Naive thymus-derived CD8-positive, alpha-beta T cell (primary cell): ENCODE results near the gene GLMP. TPM values are rescaled to one million over a fixed set of nuclear protein-coding genes. Genes with fewer than 3 reads are reported as not detected.
A peak's percentile ranks its signal among the peaks of the same experiment; 100 is the strongest.

ENCODE experiments used
- ATAC-seq, 2 donors: fragments of 150-1000 bp; cut with Tn5 transposase in 1 of 2; sonication (Bioruptor Pico), chemical (Tn5 transposase) in 1 of 2; 1 replicate in 1 of 2; 2 replicates in 1 of 2; pipeline ENCODE4 v1.10.0; 2021; ENCODE audit warnings: mild to moderate bottlenecking in 2 of 2, moderate library complexity in 2 of 2
- POLR2A ChIA-PET: fragments of 350-600 bp; sonication (Branson Sonifier 250); formaldehyde crosslinking; loops from one replicate; lab custom pipeline; 2021; ENCODE audit warnings: antibody characterized with exemption; lab: Charles Lee
- DNase-seq, 10 donors: peaks; one replicate each; pipeline versions ENCODE4 v3.0.0 to v3.0.0-alpha.2; 2020 to 2022
- H3K27ac Mint-ChIP-seq, 10 donors: one replicate each; pipeline ENCODE4 v1.8.0; 2020 to 2022; ENCODE audit warnings: mild to moderate bottlenecking in 10 of 10, mixed read lengths in 10 of 10, moderate library complexity in 4 of 10, inconsistent platforms in 1 of 10
- H3K27me3 Mint-ChIP-seq, 5 donors: one replicate each; pipeline ENCODE4 v1.8.0; 2021 to 2022; ENCODE audit warnings: mixed read lengths in 5 of 5
- H3K36me3 Mint-ChIP-seq, 3 donors: one replicate each; pipeline ENCODE4 v1.8.0; 2020 to 2022; ENCODE audit warnings: mixed read lengths in 3 of 3, mild to moderate bottlenecking in 2 of 3, inconsistent platforms in 1 of 3
- H3K4me1 Mint-ChIP-seq, 4 donors: one replicate each; pipeline ENCODE4 v1.8.0; 2021 to 2022; ENCODE audit warnings: mixed read lengths in 4 of 4
- H3K4me3 Mint-ChIP-seq, 10 donors: one replicate each; pipeline ENCODE4 v1.8.0; 2020 to 2022; ENCODE audit warnings: mild to moderate bottlenecking in 10 of 10, mixed read lengths in 10 of 10, moderate library complexity in 6 of 10, inconsistent platforms in 1 of 10
- H3K9me3 Mint-ChIP-seq, 9 donors: one replicate each; pipeline ENCODE4 v1.8.0; 2020 to 2022; ENCODE audit warnings: mixed read lengths in 9 of 9, mild to moderate bottlenecking in 3 of 9, inconsistent platforms in 1 of 9, moderate library complexity in 1 of 9
- polyA plus RNA-seq, 3 donors: library from polyadenylated mRNA; unstranded; fragments of 300-500 nt; fragmentation: Illumina TruSeq; gene quantifications; one replicate each; pipeline ENCODE4 v1.2.3, GENCODE V29; 2021
- total RNA-seq, 8 experiments: library from RNA in 2 of 8; stranded (reverse) in 2 of 8; gene quantifications; one replicate each; pipeline ENCODE4 v1.2.3 and lab custom pipeline; 2021 to 2026

The GLMP gene
- total and polyA plus RNA-seq, 5 experiments from 2014 or later: 12.1 to 23.3 (median 22.1) TPM

- Mint-ChIP-seq H3K36me3 (peaks cover 0 to 96% (median 38%) of the 10 kb centered on the region in 3 donors), H3K9me3 (no peaks in the 10 kb centered on the region), H3K27me3 (no peaks in the 10 kb centered on the region), H3K4me3 (no peak overlapping the region), H3K27ac (no peak overlapping the region), H3K4me1 (peaks cover 0 to 11% (median 1%) of the 10 kb centered on the region in 4 donors)
- DNase-seq (no peak), ATAC-seq (no peak)
- POLR2A ChIA-PET: no interaction called here
Observed at GRCh38 chr1:156266051-156266450, 29.4 kb downstream of the GLMP start.

GRCh38 chr1:156263288-156263655 lies 32.2 kb downstream of the GLMP start:
- no peak overlapping the region for H3K27ac Mint-ChIP-seq
- ATAC-seq (no peak), DNase-seq (peak in 1 of 10 donors; percentile 8)
- H3K9me3 Mint-ChIP-seq: no peaks in the 10 kb centered on the region
- H3K4me3 Mint-ChIP-seq: no peak overlapping the region
- H3K36me3 Mint-ChIP-seq: peaks cover 8 to 99% (median 39%) of the 10 kb centered on the region in 3 donors
- peaks cover 0 to 14% (median 3%) of the 10 kb centered on the region in 4 donors for H3K4me1 Mint-ChIP-seq
- POLR2A ChIA-PET: interaction anchor here (0.7 kb wide), 1 partner anchor 10 kb away, joined by 3 read pairs; no protein-coding TSS in a partner anchor
- H3K27me3 Mint-ChIP-seq: no peaks in the 10 kb centered on the region

DNA sequence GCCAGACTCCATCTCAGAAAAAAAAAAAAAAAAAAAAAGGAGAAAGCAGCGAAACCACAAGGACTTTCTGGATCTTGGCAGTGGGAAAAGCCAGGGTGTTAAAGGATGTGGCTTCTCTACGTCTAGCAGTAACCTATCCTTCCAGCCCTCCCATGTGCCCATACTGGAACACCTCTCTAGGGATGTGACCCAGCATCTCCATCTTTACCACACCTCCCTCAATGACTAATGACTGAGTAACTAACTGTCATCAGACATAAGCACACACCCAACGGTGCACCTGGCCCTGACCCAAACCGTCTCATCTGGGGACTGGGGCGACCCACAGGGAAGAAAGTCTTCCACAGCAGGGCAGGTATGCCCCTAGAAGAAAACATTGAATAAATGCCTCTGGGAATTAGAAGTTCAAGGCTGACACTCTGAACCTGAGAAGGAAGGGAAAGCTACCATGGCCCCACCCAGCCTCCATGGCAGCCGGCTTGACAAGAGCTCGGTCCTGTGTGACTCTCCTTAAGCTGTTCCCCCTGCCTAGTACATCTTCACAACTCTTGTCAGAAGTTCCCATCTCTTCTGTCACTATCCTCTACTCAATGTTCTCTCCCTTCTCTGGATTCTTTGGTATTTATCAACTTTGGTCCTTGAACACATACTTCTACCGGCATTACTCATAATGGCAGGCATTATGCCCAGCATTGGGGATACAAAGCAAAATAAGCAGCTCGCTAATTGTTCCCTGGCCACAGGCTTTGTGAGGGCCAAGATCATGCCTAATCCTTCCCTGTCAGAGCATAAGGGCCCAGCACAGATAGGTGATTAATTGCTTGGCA lies 32.8 kb downstream of the GLMP start:
- H3K27me3 Mint-ChIP-seq: no peaks in the 10 kb centered on the region
- no peak overlapping the region for H3K4me3 Mint-ChIP-seq
- POLR2A ChIA-PET: interaction anchor here (0.6 to 0.7 kb wide), 2 partner anchors 10 to 1699 kb away, joined by 3 read pairs; no protein-coding TSS in a partner anchor
- no peaks in the 10 kb centered on the region for H3K9me3 Mint-ChIP-seq
- peaks cover 8 to 99% (median 35%) of the 10 kb centered on the region in 3 donors for H3K36me3 Mint-ChIP-seq
- DNase-seq (peak in 1 of 10 donors; percentile 34), ATAC-seq (no peak)
- H3K4me1 Mint-ChIP-seq: peaks cover 2 to 14% (median 8%) of the 10 kb centered on the region in 4 donors
- H3K27ac Mint-ChIP-seq: peak overlapping the region in 3 of 10 donors; percentile 8 to 75 (median 41)

DNA sequence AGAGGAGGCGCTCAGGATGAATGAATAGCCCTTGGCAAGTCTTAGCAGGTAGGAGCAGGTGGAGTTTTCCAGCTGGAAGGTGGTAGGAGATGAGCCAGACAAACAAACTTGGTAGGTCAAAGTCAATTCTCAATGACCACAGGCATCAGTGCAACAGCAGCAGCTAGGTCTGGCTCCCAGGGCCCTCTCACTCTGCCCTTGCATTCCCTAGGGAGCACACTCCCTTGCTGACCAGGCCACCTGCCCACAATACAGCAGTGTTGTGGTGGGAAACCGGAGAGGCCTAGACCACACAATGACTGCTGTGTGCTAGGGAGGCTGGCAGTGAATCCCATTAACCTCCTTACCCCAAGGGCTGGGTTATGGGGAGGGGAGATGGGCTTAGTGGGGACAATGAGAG lies 34.6 kb downstream of the GLMP start:
- peaks cover 8 to 98% (median 23%) of the 10 kb centered on the region in 3 donors for H3K36me3 Mint-ChIP-seq
- no peak for ATAC-seq
- POLR2A ChIA-PET: interaction anchor here (0.9 kb wide), 1 partner anchor 10 kb away, joined by 3 read pairs; no protein-coding TSS in a partner anchor

DNA sequence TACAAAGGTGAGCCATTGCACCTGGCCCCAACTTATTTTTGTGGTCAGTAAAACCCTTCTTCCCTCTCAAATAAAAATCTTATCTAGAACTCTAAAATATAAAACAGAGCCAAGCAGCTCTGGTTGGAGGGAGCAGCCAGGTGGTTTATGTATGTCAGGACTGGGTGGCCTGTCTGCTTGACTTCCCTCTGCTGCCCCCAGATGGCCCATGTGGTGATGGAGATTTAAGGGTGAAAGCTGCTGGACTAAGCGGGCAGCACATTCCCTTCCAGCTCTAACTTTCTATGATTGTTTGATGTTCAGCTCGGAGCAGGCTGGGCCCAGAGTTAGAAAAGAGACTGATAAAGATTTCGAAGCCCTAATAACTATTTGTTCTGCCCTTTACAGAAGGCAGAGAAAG lies 35.7 kb downstream of the GLMP start:
- H3K36me3 Mint-ChIP-seq: peaks cover 8 to 90% (median 23%) of the 10 kb centered on the region in 3 donors
- no peak overlapping the region for H3K4me3 Mint-ChIP-seq
- POLR2A ChIA-PET: interaction anchor here (0.9 kb wide), 1 partner anchor 9 kb away, joined by 3 read pairs; no protein-coding TSS in a partner anchor
- peak overlapping the region in 1 of 10 donors; percentile 28 for H3K27ac Mint-ChIP-seq
- no peaks in the 10 kb centered on the region for H3K9me3 Mint-ChIP-seq
- DNase-seq (peak in 1 of 10 donors; percentile 8), ATAC-seq (no peak)
- H3K27me3 Mint-ChIP-seq: no peaks in the 10 kb centered on the region
- peaks cover 6 to 14% (median 9%) of the 10 kb centered on the region in 4 donors for H3K4me1 Mint-ChIP-seq

More for the DNA sequence above, 34.6 kb downstream of the GLMP start:
- Mint-ChIP-seq H3K9me3 (no peaks in the 10 kb centered on the region), H3K27me3 (no peaks in the 10 kb centered on the region), H3K27ac (peak overlapping the region in 5 of 10 donors; percentile 5 to 55 (median 47)), H3K4me1 (peaks cover 6 to 14% (median 10%) of the 10 kb centered on the region in 4 donors), H3K4me3 (no peak overlapping the region)
- peak in 1 of 10 donors; percentile 46 for DNase-seq

- DNase-seq (no peak), ATAC-seq (no peak)
- H3K9me3 Mint-ChIP-seq: no peaks in the 10 kb centered on the region
- no peak overlapping the region for H3K27ac Mint-ChIP-seq
- POLR2A ChIA-PET: no interaction called here
- H3K27me3 Mint-ChIP-seq: no peaks in the 10 kb centered on the region
- H3K4me1 Mint-ChIP-seq: peaks cover 6 to 14% (median 9%) of the 10 kb centered on the region in 4 donors
- no peak overlapping the region for H3K4me3 Mint-ChIP-seq
- peaks cover 8 to 88% (median 18%) of the 10 kb centered on the region in 3 donors for H3K36me3 Mint-ChIP-seq
Observed at GRCh38 chr1:156258859-156259258, 36.6 kb downstream of the GLMP start.

DNA sequence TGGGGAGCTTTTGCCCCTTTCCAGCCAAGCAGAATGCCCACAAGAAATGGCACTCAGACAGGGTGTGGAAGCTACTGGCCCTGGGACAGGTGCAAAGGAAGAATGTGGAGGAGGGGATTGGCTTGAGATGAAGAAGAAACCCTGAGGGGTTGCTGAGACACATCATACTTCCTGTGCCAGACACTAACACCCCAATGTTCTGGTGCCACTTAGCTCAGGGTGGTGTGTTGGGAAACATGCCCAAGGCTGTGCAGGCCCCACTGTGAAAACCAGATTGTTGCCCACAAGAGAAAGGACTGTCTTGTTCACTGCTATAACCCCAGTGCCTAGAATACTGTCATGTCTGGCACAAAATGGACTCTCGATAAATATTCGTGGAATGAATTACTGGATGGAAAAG lies 37.8 kb downstream of the GLMP start:
- no peaks in the 10 kb centered on the region for H3K9me3 Mint-ChIP-seq
- no peaks in the 10 kb centered on the region for H3K27me3 Mint-ChIP-seq
- peaks cover 8 to 88% (median 16%) of the 10 kb centered on the region in 3 donors for H3K36me3 Mint-ChIP-seq

DNA sequence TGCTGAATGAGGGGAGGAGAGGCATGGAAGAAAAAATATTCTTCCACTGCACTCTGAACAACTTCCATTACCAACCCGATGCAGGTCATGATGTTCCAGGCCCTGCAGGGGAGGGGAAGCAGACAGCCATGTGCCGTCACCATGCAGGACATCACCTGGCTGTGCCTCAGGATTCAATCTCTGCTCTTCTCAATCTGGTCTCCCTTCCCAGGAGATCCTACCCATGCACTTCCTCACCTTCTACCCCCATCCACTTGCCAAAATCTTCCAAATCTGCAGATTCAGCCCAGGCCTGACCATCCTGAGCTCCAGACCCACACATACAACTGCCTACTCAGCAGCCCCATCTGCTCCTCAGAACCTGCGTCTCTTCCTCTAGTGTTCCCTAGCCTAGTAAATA lies 41.8 kb downstream of the GLMP start:
- Mint-ChIP-seq H3K9me3 (no peaks in the 10 kb centered on the region), H3K36me3 (peaks cover 0 to 69% (median 5%) of the 10 kb centered on the region in 3 donors), H3K27me3 (no peaks in the 10 kb centered on the region), H3K4me3 (no peak overlapping the region), H3K4me1 (peaks cover 6 to 11% (median 8%) of the 10 kb centered on the region in 4 donors), H3K27ac (peak overlapping the region in 6 of 10 donors; percentile 11 to 86 (median 70))
- DNase-seq: no peak
- POLR2A ChIA-PET: interaction anchor here (0.7 kb wide), 1 partner anchor 364 kb away, joined by 3 read pairs; no protein-coding TSS in a partner anchor
- ATAC-seq: no peak

More for the DNA sequence above, 37.8 kb downstream of the GLMP start:
- H3K27ac Mint-ChIP-seq: peak overlapping the region in 6 of 10 donors; percentile 10 to 84 (median 62)
- POLR2A ChIA-PET: interaction anchor here (0.8 kb wide), 1 partner anchor 11 kb away, joined by 3 read pairs; no protein-coding TSS in a partner anchor
- ATAC-seq (no peak), DNase-seq (peak in 1 of 10 donors; percentile 10)
- peaks cover 6 to 14% (median 9%) of the 10 kb centered on the region in 4 donors for H3K4me1 Mint-ChIP-seq
- H3K4me3 Mint-ChIP-seq: peak overlapping the region in 1 of 10 donors; percentile 26

- H3K36me3 Mint-ChIP-seq: peaks cover 0 to 48% (median 0%) of the 10 kb centered on the region in 3 donors
- H3K27ac Mint-ChIP-seq: peak overlapping the region in 5 of 10 donors; percentile 10 to 74 (median 40)
- H3K27me3 Mint-ChIP-seq: no peaks in the 10 kb centered on the region
- DNase-seq (no peak), ATAC-seq (no peak)
- no peak overlapping the region for H3K4me3 Mint-ChIP-seq
- POLR2A ChIA-PET: interaction anchor here (1.5 kb wide), 1 partner anchor 9 kb away, joined by 3 read pairs; no protein-coding TSS in a partner anchor
- H3K4me1 Mint-ChIP-seq: peaks cover 0 to 14% (median 3%) of the 10 kb centered on the region in 4 donors
- H3K9me3 Mint-ChIP-seq: no peaks in the 10 kb centered on the region
Observed at GRCh38 chr1:156251527-156251926, 44.0 kb downstream of the GLMP start.

- no peak for DNase-seq
- no peaks in the 10 kb centered on the region for H3K9me3 Mint-ChIP-seq
- H3K4me1 Mint-ChIP-seq: peaks cover 16 to 21% (median 19%) of the 10 kb centered on the region in 4 donors
- peak overlapping the region in 2 of 10 donors; percentile 38 to 72 for H3K27ac Mint-ChIP-seq
- H3K36me3 Mint-ChIP-seq: peaks cover 0 to 40% (median 0%) of the 10 kb centered on the region in 3 donors
- no peaks in the 10 kb centered on the region for H3K27me3 Mint-ChIP-seq
- POLR2A ChIA-PET: interaction anchor here (0.6 kb wide), 1 partner anchor 24 kb away, joined by 7 read pairs; no protein-coding TSS in a partner anchor
- ATAC-seq: no peak
- H3K4me3 Mint-ChIP-seq: no peak overlapping the region
Observed at GRCh38 chr1:156249593-156249992, 45.9 kb downstream of the GLMP start.

DNA sequence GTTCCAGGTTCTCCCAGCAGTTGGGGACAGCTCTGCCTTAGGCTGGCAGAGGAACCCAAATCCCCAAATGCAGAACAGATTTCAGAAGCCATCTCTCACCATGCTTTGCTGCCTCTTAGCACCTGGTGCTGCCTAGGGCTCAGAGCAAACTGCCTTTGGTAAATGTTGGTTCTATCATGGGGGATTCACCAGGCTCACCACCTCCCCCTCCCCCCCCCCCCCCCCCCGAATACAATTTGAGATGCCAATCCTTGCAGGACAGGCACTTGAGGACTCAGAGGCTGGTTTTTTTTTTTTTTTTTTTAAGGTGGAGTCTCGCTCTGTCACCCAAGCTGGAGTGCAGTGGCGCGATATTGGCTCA lies 47.2 kb downstream of the GLMP start:
- Mint-ChIP-seq H3K27ac (peak overlapping the region in 2 of 10 donors; percentile 29 to 83), H3K36me3 (peaks cover 0 to 29% (median 0%) of the 10 kb centered on the region in 3 donors), H3K27me3 (no peaks in the 10 kb centered on the region), H3K9me3 (no peaks in the 10 kb centered on the region), H3K4me3 (peak overlapping the region in 1 of 10 donors; percentile 45), H3K4me1 (peaks cover 16 to 22% (median 19%) of the 10 kb centered on the region in 4 donors)
- peak in 1 of 2 donors; percentile 9 for ATAC-seq
- DNase-seq: peak in 1 of 10 donors; percentile 43
- POLR2A ChIA-PET: interaction anchor here (0.5 to 0.6 kb wide), 2 partner anchors 39 to 338 kb away, joined by 3 to 6 read pairs; no protein-coding TSS in a partner anchor
